CD14-positive monocyte (primary cell): ENCODE data around the gene TAS2R13. TPM values are rescaled to one million over a fixed set of nuclear protein-coding genes. Genes with fewer than 3 reads are reported as not detected.
A peak's percentile ranks its signal among the peaks of the same experiment; 100 is the strongest.

Experiments
- DNase-seq, 3 donors: peaks; one replicate each; pipeline ENCODE4 v3.0.0-alpha.2; 2011 to 2022
- H2AFZ ChIP-seq: 2 replicates; pipeline ENCODE4 v1.6.0; 2012; ENCODE audit warnings: mild to moderate bottlenecking, low read depth, low read length, inconsistent platforms; ENCODE audit not compliant: insufficient read depth, poor library complexity, severe bottlenecking
- H3K27ac ChIP-seq, 2 donors: 1 replicate in 1 of 2; 2 replicates in 1 of 2; pipeline ENCODE4 v1.5.1; 2012 to 2013; ENCODE audit warnings: low read length in 2 of 2, control low read depth in 1 of 2, inconsistent platforms in 1 of 2, low read depth in 1 of 2, mild to moderate bottlenecking in 1 of 2
- H3K27me3 ChIP-seq, 2 donors: one replicate each; pipeline versions ENCODE4 v1.6.0 to v1.6.1; 2011 to 2013; ENCODE audit warnings: low read length in 2 of 2; ENCODE audit not compliant: control insufficient read depth in 2 of 2, insufficient read depth in 2 of 2
- H3K36me3 ChIP-seq, 2 donors: replicated peaks in 1 of 2; 1 replicate in 1 of 2; 2 replicates in 1 of 2; pipeline versions ENCODE4 v1.5.1 to v1.6.1; 2012 to 2013; ENCODE audit warnings: low read length in 2 of 2, control low read depth in 1 of 2, inconsistent platforms in 1 of 2, mild to moderate bottlenecking in 1 of 2; ENCODE audit not compliant: insufficient read depth in 2 of 2, control insufficient read depth in 1 of 2
- H3K4me1 ChIP-seq, 2 donors: 1 replicate in 1 of 2; 2 replicates in 1 of 2; pipeline versions ENCODE4 v1.5.1 to v1.6.1; 2012 to 2013; ENCODE audit warnings: low read length in 2 of 2, control low read depth in 1 of 2, inconsistent platforms in 1 of 2, mild to moderate bottlenecking in 1 of 2, moderate library complexity in 1 of 2; ENCODE audit not compliant: insufficient read depth in 2 of 2, control insufficient read depth in 1 of 2
- H3K4me2 ChIP-seq: replicated peaks from 2 replicates; pipeline ENCODE3; 2012; ENCODE audit warnings: low read length, moderate library complexity, mild to moderate bottlenecking; ENCODE audit not compliant: poor library complexity, severe bottlenecking; ENCODE audit errors: extremely low read depth
- H3K4me3 ChIP-seq, 3 experiments: fragments of 200-600 bp in 1 of 3; sonication (generic) in 1 of 3; replicated peaks in 1 of 3; 1 replicate in 2 of 3; 2 replicates in 1 of 3; pipeline ENCODE4 v1.5.1; 2011 to 2013; ENCODE audit warnings: low read length in 3 of 3, mild to moderate bottlenecking in 3 of 3, control low read depth in 2 of 3, low read depth in 2 of 3, inconsistent platforms in 1 of 3, moderate library complexity in 1 of 3
- H3K79me2 ChIP-seq: 2 replicates; pipeline ENCODE4 v1.6.0; 2012; ENCODE audit warnings: mild to moderate bottlenecking, control low read depth, inconsistent platforms, low read length, moderate library complexity; ENCODE audit not compliant: insufficient read depth
- H3K9ac ChIP-seq: 2 replicates; pipeline ENCODE4 v1.6.0; 2017; ENCODE audit warnings: low read length, mild to moderate bottlenecking; ENCODE audit not compliant: insufficient read depth, poor library complexity, severe bottlenecking
- H3K9me3 ChIP-seq, 2 donors: replicated peaks in 1 of 2; 1 replicate in 1 of 2; 2 replicates in 1 of 2; pipeline versions ENCODE4 v1.5.1 to v1.6.1; 2012 to 2013; ENCODE audit warnings: low read length in 2 of 2, control low read depth in 1 of 2; ENCODE audit not compliant: control insufficient read depth in 1 of 2, insufficient read depth in 1 of 2
- H4K20me1 ChIP-seq: 2 replicates; pipeline ENCODE4 v1.6.0; 2012; ENCODE audit warnings: mild to moderate bottlenecking, low read length, control low read depth, moderate library complexity; ENCODE audit not compliant: insufficient read depth
- H3K27ac Mint-ChIP-seq, 7 donors: one replicate each; pipeline ENCODE4 v1.8.0; 2020; ENCODE audit warnings: mild to moderate bottlenecking in 7 of 7, mixed read lengths in 7 of 7, moderate library complexity in 6 of 7, inconsistent platforms in 2 of 7
- H3K27me3 Mint-ChIP-seq, 3 donors: one replicate each; pipeline ENCODE4 v1.8.0; 2021 to 2022; ENCODE audit warnings: low read depth in 3 of 3, mild to moderate bottlenecking in 3 of 3, mixed read lengths in 3 of 3, moderate library complexity in 3 of 3, inconsistent platforms in 1 of 3
- H3K36me3 Mint-ChIP-seq, 2 donors: one replicate each; pipeline ENCODE4 v1.8.0; 2020; ENCODE audit warnings: mixed read lengths in 2 of 2, inconsistent platforms in 1 of 2, mild to moderate bottlenecking in 1 of 2
- H3K4me1 Mint-ChIP-seq: one replicate; pipeline ENCODE4 v1.8.0; 2020; ENCODE audit warnings: mild to moderate bottlenecking, mixed read lengths
- H3K4me3 Mint-ChIP-seq, 2 donors: one replicate each; pipeline ENCODE4 v1.8.0; 2020; ENCODE audit warnings: mild to moderate bottlenecking in 2 of 2, mixed read lengths in 2 of 2, moderate library complexity in 1 of 2
- H3K9me3 Mint-ChIP-seq, 7 donors: one replicate each; pipeline ENCODE4 v1.8.0; 2020 to 2022; ENCODE audit warnings: mixed read lengths in 7 of 7, mild to moderate bottlenecking in 6 of 7, moderate library complexity in 6 of 7, inconsistent platforms in 2 of 7
- WGBS: methylation state at CpG from one replicate; pipeline ENCODE4 v1.1.5; 2013; ENCODE audit warnings: missing lambda C conversion rate; ENCODE audit not compliant: insufficient coverage; 5-methylcytosine and 5-hydroxymethylcytosine counted together
- intact Hi-C, 2 donors: fragments of 100-400 bp; cut with micrococcal nuclease; formaldehyde crosslinking; loops; one replicate each; pipeline versions ENCODE4 v1.15.0 to v1.15.1; 2023
- polyA plus RNA-seq, 3 donors: library from polyadenylated mRNA; depleted of rRNA in 1 of 3; unstranded in 2 of 3; stranded (reverse) in 1 of 3; fragments of 300-500 nt in 2 of 3; fragments of >200 nt in 1 of 3; fragmentation: Illumina TruSeq in 2 of 3; gene quantifications; 1 replicate in 2 of 3; 2 replicates in 1 of 3; pipeline ENCODE4 v1.2.3, GENCODE V29; 2012 to 2021
- TF ChIP-seq, protein P1 (sequence below): fragments of 200-600 bp; IDR thresholded peaks from one replicate; pipeline ENCODE4 v1.8.0; 2022; ENCODE audit warnings: antibody characterized with exemption, mild to moderate bottlenecking

Gene TAS2R13
- polyA plus RNA-seq, 3 donors: not detected

DNA sequence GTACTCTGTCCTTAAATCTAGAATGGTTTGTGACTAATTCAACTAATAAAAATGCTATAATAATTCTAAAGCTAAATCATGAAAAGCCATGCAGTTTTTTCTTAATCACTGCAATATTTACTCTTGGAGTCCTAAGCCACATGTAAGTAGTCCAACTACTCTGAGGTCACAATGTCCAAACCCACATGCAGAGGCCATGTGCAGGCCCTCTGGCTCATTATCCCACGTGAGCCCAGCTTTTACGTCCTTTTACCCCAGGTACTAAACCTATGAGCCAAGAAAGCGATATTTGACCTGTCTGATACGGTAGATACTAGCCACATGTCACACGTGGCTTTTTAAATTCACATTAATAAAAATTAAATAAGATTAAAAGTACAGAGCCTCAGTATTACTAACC is 12.5 kb downstream of the TAS2R13 start:
- Mint-ChIP-seq H3K27ac (no peak overlapping the region), H3K36me3 (peaks cover 1 to 4% of the 10 kb centered on the region in 2 donors), H3K4me1 (no peaks in the 10 kb centered on the region), H3K4me3 (no peak overlapping the region), H3K9me3 (peaks cover 0 to 23% (median 11%) of the 10 kb centered on the region in 7 donors), H3K27me3 (peaks cover 0 to 1% (median 0%) of the 10 kb centered on the region in 3 donors)
- H4K20me1 ChIP-seq: no peaks in the 10 kb centered on the region
- no peaks in the 10 kb centered on the region for H3K27me3 ChIP-seq
- H2AFZ ChIP-seq: no peak overlapping the region
- no peak overlapping the region for H3K4me3 ChIP-seq
- H3K79me2 ChIP-seq: no peaks in the 10 kb centered on the region
- intact Hi-C loops: no loop called here
- H3K4me1 ChIP-seq: no peaks in the 10 kb centered on the region
- TF ChIP-seq, protein P1, sequence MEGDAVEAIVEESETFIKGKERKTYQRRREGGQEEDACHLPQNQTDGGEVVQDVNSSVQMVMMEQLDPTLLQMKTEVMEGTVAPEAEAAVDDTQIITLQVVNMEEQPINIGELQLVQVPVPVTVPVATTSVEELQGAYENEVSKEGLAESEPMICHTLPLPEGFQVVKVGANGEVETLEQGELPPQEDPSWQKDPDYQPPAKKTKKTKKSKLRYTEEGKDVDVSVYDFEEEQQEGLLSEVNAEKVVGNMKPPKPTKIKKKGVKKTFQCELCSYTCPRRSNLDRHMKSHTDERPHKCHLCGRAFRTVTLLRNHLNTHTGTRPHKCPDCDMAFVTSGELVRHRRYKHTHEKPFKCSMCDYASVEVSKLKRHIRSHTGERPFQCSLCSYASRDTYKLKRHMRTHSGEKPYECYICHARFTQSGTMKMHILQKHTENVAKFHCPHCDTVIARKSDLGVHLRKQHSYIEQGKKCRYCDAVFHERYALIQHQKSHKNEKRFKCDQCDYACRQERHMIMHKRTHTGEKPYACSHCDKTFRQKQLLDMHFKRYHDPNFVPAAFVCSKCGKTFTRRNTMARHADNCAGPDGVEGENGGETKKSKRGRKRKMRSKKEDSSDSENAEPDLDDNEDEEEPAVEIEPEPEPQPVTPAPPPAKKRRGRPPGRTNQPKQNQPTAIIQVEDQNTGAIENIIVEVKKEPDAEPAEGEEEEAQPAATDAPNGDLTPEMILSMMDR: no peak
- H3K9me3 ChIP-seq: peaks cover 10 to 18% of the 10 kb centered on the region in 2 donors
- DNase-seq: no peak
- no peak overlapping the region for H3K9ac ChIP-seq
- H3K27ac ChIP-seq: no peak overlapping the region
- no peaks in the 10 kb centered on the region for H3K36me3 ChIP-seq
- H3K4me2 ChIP-seq: no peak overlapping the region
- no CpG with 5 or more reads among the region's 5 CpGs for WGBS

DNA sequence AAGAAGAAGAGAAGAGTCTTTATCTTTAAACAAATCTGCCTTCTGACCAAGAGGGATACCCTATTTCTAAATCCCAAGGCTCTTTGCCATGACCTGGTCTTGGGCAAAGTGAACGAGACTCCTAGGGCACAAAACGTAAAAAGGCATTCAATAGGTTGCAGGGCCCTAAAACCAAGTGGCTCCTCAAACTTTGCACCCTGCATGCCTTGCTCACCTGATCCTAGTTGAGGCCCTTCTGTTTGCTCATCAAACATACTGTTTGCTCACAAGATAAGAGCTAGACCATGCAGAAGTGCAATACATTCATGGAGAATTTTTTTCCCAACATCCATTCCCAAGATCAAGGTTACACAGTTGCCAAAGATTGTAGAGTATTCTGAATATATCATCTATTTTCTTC is 17.4 kb downstream of the TAS2R13 start:
- Histone ChIP-seq H3K4me2 (no peak overlapping the region), H3K27ac (no peak overlapping the region), H3K9ac (no peak overlapping the region), H3K9me3 (no peaks in the 10 kb centered on the region), H3K4me3 (no peak overlapping the region), H3K4me1 (no peaks in the 10 kb centered on the region), H3K27me3 (no peaks in the 10 kb centered on the region), H2AFZ (no peak overlapping the region), H3K36me3 (no peaks in the 10 kb centered on the region), H3K79me2 (no peaks in the 10 kb centered on the region), H4K20me1 (no peaks in the 10 kb centered on the region)
- H3K27ac Mint-ChIP-seq: peak overlapping the region in 1 of 7 donors; percentile 25
- no peak overlapping the region for H3K4me3 Mint-ChIP-seq
- TF ChIP-seq, protein P1: no peak
- H3K4me1 Mint-ChIP-seq: no peaks in the 10 kb centered on the region
- H3K36me3 Mint-ChIP-seq: no peaks in the 10 kb centered on the region
- no peaks in the 10 kb centered on the region for H3K27me3 Mint-ChIP-seq
- intact Hi-C loops: no loop called here
- DNase-seq: no peak
- WGBS: 96% methylated on average over 2 of the region's 2 CpGs
- H3K9me3 Mint-ChIP-seq: peaks cover 0 to 3% (median 0%) of the 10 kb centered on the region in 7 donors
